ENCODE results near the gene DDX49. TPM values are rescaled to one million over a fixed set of nuclear protein-coding genes. Genes with fewer than 3 reads are reported as not detected.
A peak's percentile ranks its signal among the peaks of the same experiment; 100 is the strongest.

The DDX49 gene
- total and polyA plus RNA-seq, 2 experiments from 2014 or later, result 45.8 to 57.8 TPM

DNA sequence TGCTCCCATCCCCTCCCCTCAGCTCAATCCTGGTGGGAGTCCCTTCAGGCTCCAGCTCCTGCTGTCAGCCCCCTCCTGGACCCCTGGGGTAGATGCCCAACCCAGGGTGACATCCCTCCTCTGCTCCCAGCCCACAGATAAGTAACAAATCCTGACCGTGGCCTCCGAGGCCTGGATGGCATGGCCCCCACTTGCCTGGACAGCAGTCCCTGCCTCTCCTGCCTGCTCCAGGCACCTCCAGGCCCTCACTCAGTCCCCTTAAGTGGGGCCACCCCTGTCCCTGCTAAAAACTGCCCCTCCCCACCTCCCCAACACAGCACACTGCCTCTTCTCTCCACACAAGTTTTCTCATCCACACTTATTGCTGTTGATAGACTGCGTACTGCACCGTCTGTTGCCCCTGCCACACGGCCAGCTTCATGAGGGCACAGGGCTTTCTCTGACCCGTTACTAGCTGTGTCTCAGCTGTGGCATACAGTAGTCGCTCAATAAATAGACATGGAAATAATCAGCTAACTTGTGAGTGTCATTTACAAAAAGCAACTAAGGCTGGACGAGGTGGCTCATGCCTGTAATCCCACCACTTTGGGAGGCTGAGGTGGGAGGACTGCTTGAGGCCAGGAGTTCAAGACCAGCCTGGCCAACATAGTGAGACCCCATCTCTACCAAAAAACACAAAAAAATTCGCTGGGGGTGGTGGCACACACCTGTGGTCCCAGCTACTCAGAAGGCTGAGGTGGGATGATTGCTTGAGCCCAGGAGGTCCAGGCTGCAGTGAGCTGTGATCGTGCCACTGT is 29.4 kb upstream of the DDX49 start:
- no peak for DNase-seq (ENCODE audit: low spot score)
- Histone ChIP-seq H3K79me2 (no peaks in the 10 kb centered on the region), H3K36me3 (replicated peaks; ENCODE audit: insufficient read depth, low read depth) (no peaks in the 10 kb centered on the region), H3K4me1 (ENCODE audit: insufficient read depth) (no peaks in the 10 kb centered on the region), H4K20me1 (ENCODE audit: insufficient read depth, poor library complexity, severe bottlenecking) (peaks cover 2% of the 10 kb centered on the region), H3K4me2 (no peak overlapping the region), H2AFZ (no peak overlapping the region), H3K27me3 (no peaks in the 10 kb centered on the region), H3K9me2 (replicated peaks; ENCODE audit: insufficient read depth) (no peaks in the 10 kb centered on the region), H3K9me3 (ENCODE audit: low read depth) (no peaks in the 10 kb centered on the region), H3K4me3 (no peak overlapping the region), H3K27ac (no peak overlapping the region)
- TF ChIP-seq EZH2phosphoT487 (IDR thresholded peaks at IDR 0.05; ENCODE audit: low read depth, severe bottlenecking, unreplicated experiment), result no peak
- TF ChIP-seq, protein P1, sequence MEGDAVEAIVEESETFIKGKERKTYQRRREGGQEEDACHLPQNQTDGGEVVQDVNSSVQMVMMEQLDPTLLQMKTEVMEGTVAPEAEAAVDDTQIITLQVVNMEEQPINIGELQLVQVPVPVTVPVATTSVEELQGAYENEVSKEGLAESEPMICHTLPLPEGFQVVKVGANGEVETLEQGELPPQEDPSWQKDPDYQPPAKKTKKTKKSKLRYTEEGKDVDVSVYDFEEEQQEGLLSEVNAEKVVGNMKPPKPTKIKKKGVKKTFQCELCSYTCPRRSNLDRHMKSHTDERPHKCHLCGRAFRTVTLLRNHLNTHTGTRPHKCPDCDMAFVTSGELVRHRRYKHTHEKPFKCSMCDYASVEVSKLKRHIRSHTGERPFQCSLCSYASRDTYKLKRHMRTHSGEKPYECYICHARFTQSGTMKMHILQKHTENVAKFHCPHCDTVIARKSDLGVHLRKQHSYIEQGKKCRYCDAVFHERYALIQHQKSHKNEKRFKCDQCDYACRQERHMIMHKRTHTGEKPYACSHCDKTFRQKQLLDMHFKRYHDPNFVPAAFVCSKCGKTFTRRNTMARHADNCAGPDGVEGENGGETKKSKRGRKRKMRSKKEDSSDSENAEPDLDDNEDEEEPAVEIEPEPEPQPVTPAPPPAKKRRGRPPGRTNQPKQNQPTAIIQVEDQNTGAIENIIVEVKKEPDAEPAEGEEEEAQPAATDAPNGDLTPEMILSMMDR (IDR thresholded peaks at IDR 0.05; ENCODE audit: poor library complexity), result no peak
- no peak for TF ChIP-seq EZH2 (IDR thresholded peaks at IDR 0.05; ENCODE audit: borderline replicate concordance)
- 87% methylated on average over 10 of the region's 10 CpGs for WGBS (ENCODE audit: low lambda C conversion rate, missing lambda C conversion rate)

DNA sequence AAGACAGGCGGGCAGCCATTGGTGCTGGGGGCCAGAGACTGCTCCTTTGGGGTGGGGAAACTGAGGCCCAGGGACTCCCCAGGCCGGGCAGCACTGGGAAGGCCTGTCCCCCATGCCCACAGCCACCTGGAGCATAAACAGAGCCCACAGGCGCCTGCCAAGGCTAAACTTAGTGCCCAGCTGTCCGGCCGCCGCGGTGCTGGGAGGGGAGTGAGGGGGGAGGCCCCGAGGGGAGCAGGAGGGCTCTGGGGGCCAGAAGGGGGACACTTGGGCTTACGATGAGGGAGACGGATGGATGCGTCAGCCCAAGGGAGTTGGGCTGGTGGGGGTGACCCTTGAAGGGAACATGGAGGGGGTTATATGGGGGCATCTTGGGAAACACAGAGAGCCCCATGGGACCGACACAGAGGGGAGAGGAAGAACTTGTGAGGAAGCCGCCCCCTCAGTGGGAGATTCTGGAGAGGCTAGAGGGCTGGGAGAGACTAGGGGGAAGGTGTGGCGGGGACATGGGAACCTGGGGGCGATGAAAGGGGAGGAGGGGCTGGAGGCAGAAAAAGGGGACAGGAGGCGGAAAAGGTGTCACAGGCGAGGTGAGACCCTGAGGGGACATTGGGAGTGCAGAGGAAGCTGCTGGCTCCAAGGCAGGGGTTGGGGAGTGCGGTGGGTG is 25.8 kb upstream of the DDX49 start:
- TF ChIP-seq EZH2phosphoT487 (IDR thresholded peaks at IDR 0.05; ENCODE audit: low read depth, severe bottlenecking, unreplicated experiment), result no peak
- no peak for TF ChIP-seq EZH2 (IDR thresholded peaks at IDR 0.05; ENCODE audit: borderline replicate concordance)
- TF ChIP-seq, protein P1 (IDR thresholded peaks at IDR 0.05; ENCODE audit: poor library complexity), result no peak
- H3K4me2 ChIP-seq, result peak overlapping the region; percentile 98
- 87% methylated on average over 9 of the region's 18 CpGs for WGBS (ENCODE audit: low lambda C conversion rate, missing lambda C conversion rate)
- no peak overlapping the region for H3K27ac ChIP-seq
- H4K20me1 ChIP-seq (ENCODE audit: insufficient read depth, poor library complexity, severe bottlenecking), result peaks cover 2% of the 10 kb centered on the region
- no peak for DNase-seq (ENCODE audit: low spot score)
- H3K79me2 ChIP-seq, result no peaks in the 10 kb centered on the region
- H3K4me1 ChIP-seq (ENCODE audit: insufficient read depth), result peaks cover 6% of the 10 kb centered on the region
- H2AFZ ChIP-seq, result no peak overlapping the region
- H3K4me3 ChIP-seq, result no peak overlapping the region
- no peaks in the 10 kb centered on the region for H3K9me2 ChIP-seq (replicated peaks; ENCODE audit: insufficient read depth)
- no peaks in the 10 kb centered on the region for H3K9me3 ChIP-seq (ENCODE audit: low read depth)
- H3K27me3 ChIP-seq, result peaks cover 4% of the 10 kb centered on the region
- H3K36me3 ChIP-seq (replicated peaks; ENCODE audit: insufficient read depth, low read depth), result no peaks in the 10 kb centered on the region

DNA sequence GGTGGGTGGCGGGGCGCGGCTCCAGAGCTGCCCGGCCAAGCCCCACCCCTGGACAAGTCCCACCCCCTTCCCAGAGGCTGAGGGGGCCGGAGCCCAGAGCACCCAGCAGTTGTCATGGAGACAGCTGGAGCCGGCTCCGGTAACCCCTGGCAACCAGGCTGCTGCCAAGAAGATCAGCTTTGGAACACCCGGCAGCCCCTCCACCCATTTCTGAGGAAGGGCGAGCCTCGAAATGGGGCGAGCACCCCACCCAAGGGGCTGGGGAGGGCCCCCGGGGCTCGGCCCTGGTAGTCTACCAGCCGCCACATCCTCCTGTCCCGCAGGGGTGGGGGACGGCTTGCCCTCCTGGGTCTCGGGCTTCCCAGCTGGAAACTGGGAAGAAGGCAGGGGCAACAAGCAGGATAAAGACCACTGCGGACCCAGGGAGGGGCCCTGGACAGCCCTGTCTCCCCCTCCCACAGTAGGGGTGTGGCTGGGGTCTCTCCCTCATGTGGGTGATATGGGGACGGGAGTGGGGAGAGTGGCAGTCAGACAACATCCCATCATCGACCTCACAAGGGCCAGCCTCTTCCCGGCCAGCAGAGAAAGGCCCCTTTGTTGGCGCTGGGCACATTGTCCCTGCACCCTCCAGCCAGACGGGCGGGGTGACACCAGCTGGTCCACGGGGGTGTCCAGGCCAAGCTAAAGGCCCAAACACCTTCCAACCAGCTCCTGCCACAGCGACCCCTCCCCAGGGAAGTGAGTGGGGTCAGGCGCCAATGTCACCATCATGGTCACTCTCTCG is 25.1 kb upstream of the DDX49 start:
- H3K79me2 ChIP-seq, result no peaks in the 10 kb centered on the region
- 34% methylated on average over 21 of the region's 28 CpGs for WGBS (ENCODE audit: low lambda C conversion rate, missing lambda C conversion rate)
- TF ChIP-seq EZH2 (IDR thresholded peaks at IDR 0.05; ENCODE audit: borderline replicate concordance), result no peak
- TF ChIP-seq, protein P1 (IDR thresholded peaks at IDR 0.05; ENCODE audit: poor library complexity), result no peak
- no peak for TF ChIP-seq EZH2phosphoT487 (IDR thresholded peaks at IDR 0.05; ENCODE audit: low read depth, severe bottlenecking, unreplicated experiment)
- no peak overlapping the region for H3K27ac ChIP-seq
- peak overlapping the region; percentile 98 for H3K4me2 ChIP-seq
- H3K27me3 ChIP-seq, result peaks cover 4% of the 10 kb centered on the region
- H3K4me3 ChIP-seq, result no peak overlapping the region
- peaks cover 6% of the 10 kb centered on the region for H3K4me1 ChIP-seq (ENCODE audit: insufficient read depth)
- no peaks in the 10 kb centered on the region for H3K9me3 ChIP-seq (ENCODE audit: low read depth)
- H4K20me1 ChIP-seq (ENCODE audit: insufficient read depth, poor library complexity, severe bottlenecking), result peaks cover 2% of the 10 kb centered on the region
- no peaks in the 10 kb centered on the region for H3K36me3 ChIP-seq (replicated peaks; ENCODE audit: insufficient read depth, low read depth)
- H3K9me2 ChIP-seq (replicated peaks; ENCODE audit: insufficient read depth), result no peaks in the 10 kb centered on the region
- no peak overlapping the region for H2AFZ ChIP-seq
- DNase-seq (ENCODE audit: low spot score), result peak; percentile 59
